ENCODE data around the gene FSTL4. TPM values are rescaled to one million over a fixed set of nuclear protein-coding genes. Genes with fewer than 3 reads are reported as not detected.
A peak's percentile ranks its signal among the peaks of the same experiment; 100 is the strongest.

Gene FSTL4
- polyA plus RNA-seq, 4 donors = 0.25 to 1.5 TPM; not detected in 2

DNA sequence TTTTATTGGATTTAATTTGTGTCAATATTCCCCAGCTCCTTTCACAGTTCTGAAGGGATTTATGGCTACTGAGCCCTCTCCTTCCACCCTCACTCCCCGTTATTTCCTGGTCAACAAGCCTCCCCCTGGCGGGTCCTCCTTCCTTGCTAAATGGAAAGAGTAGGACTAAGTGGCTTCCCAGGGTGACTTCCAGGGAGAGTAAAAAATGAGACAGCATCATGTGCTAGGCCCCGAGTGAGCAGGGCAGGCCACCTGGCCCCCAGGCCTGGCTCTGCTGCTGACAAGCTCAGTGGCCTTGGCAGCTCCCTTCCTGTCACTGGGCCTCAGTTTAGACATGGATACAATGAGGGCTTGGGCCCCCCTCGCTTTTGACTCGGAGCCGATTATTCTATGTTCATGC, 359.3 kb downstream of the FSTL4 start:
- no peaks in the 10 kb centered on the region for H3K9me3 ChIP-seq (ENCODE audit: control insufficient read depth in 2 of 2, insufficient read depth in 1 of 2, low read depth in 1 of 2, low read length in 1 of 2)
- WGBS, 3 donors = 88 to 92% (median 90%) methylated on average over 6 of the region's 6 CpGs
- H3K27me3 ChIP-seq (ENCODE audit: control insufficient read depth in 3 of 3, insufficient read depth in 3 of 3, low read length in 3 of 3) = no peaks in the 10 kb centered on the region
- H3K36me3 ChIP-seq (ENCODE audit: control insufficient read depth in 3 of 3, insufficient read depth in 2 of 3, low read depth in 1 of 3, low read length in 3 of 3) = no peaks in the 10 kb centered on the region
- peak overlapping the region in 1 of 3 donors; percentile 9 for H3K27ac ChIP-seq (ENCODE audit: low read depth in 1 of 3, low read length in 2 of 3)
- DNase-seq (no peak), FAIRE-seq (no peak)
- H3K4me1 ChIP-seq (ENCODE audit: control insufficient read depth in 3 of 3, insufficient read depth in 2 of 3, low read depth in 1 of 3, low read length in 2 of 3) = peaks cover 0 to 48% (median 0%) of the 10 kb centered on the region in 3 donors
- no peak overlapping the region for H3K4me3 ChIP-seq (ENCODE audit: low read depth in 1 of 3, low read length in 3 of 3)

DNA sequence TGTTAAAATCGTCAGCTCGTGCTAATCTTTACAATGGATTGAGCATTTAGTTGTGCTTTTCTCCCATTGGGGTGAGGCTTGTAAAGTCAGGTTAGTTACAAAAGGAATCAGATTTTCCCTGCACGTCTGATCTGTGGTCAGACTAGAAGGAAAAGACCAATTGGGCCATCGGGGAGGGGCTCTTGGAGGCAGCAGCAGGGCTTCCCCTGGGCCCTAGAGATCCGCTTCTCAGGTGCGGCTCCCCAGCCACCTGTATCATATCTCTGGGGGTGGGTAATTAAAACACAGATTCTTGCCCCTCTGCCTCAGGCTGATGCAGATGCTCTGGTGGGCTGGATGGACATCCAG, 360.2 kb downstream of the FSTL4 start:
- 56 to 67% (median 67%) methylated on average over 6 of the region's 6 CpGs for WGBS, 3 donors
- Histone ChIP-seq H3K36me3 (ENCODE audit: control insufficient read depth in 3 of 3, insufficient read depth in 2 of 3, low read depth in 1 of 3, low read length in 3 of 3) (no peaks in the 10 kb centered on the region), H3K27me3 (ENCODE audit: control insufficient read depth in 3 of 3, insufficient read depth in 3 of 3, low read length in 3 of 3) (no peaks in the 10 kb centered on the region), H3K4me1 (ENCODE audit: control insufficient read depth in 3 of 3, insufficient read depth in 2 of 3, low read depth in 1 of 3, low read length in 2 of 3) (peaks cover 0 to 46% (median 0%) of the 10 kb centered on the region in 3 donors), H3K4me3 (ENCODE audit: low read depth in 1 of 3, low read length in 3 of 3) (no peak overlapping the region), H3K9me3 (ENCODE audit: control insufficient read depth in 2 of 2, insufficient read depth in 1 of 2, low read depth in 1 of 2, low read length in 1 of 2) (no peaks in the 10 kb centered on the region), H3K27ac (ENCODE audit: low read depth in 1 of 3, low read length in 2 of 3) (peak overlapping the region in 1 of 3 donors; percentile 85)
- DNase-seq = no peak
- no peak for FAIRE-seq

- H3K9me3 ChIP-seq (ENCODE audit: control insufficient read depth in 2 of 2, insufficient read depth in 1 of 2, low read depth in 1 of 2, low read length in 1 of 2) = no peaks in the 10 kb centered on the region
- no peaks in the 10 kb centered on the region for H3K36me3 ChIP-seq (ENCODE audit: control insufficient read depth in 3 of 3, insufficient read depth in 2 of 3, low read depth in 1 of 3, low read length in 3 of 3)
- no peaks in the 10 kb centered on the region for H3K27me3 ChIP-seq (ENCODE audit: control insufficient read depth in 3 of 3, insufficient read depth in 3 of 3, low read length in 3 of 3)
- WGBS, 3 donors = 44 to 67% (median 57%) methylated on average over 16 of the region's 16 CpGs
- FAIRE-seq (no peak), DNase-seq (peak; percentile 23 to 88)
- H3K4me1 ChIP-seq (ENCODE audit: control insufficient read depth in 3 of 3, insufficient read depth in 2 of 3, low read depth in 1 of 3, low read length in 2 of 3) = peaks cover 0 to 40% (median 0%) of the 10 kb centered on the region in 3 donors
- H3K27ac ChIP-seq (ENCODE audit: low read depth in 1 of 3, low read length in 2 of 3) = peak overlapping the region in 1 of 3 donors; percentile 85
- no peak overlapping the region for H3K4me3 ChIP-seq (ENCODE audit: low read depth in 1 of 3, low read length in 3 of 3)
These were observed 360.8 kb downstream of the FSTL4 start for GRCh38 chr5:133251296-133252132.

DNA sequence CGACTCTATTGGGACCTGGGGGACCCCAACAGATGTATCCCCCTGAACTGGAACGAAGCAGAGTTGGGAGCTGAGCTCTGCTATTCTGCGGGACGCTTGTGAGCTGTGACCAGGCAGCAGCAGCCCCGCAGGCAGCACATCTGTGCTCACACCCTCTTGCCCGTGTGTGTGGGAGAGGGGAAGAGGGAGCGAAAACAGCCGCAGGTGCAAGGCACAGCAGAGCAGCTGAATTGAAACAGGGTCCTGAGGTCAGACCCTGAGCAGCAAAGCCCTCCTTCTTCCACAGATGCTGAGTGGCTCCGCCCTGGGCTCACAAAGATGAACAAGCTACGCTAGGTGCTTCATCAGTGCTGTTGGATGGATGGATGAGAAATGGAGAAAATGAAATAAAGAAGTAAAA, 361.8 kb downstream of the FSTL4 start:
- Histone ChIP-seq H3K4me3 (ENCODE audit: low read depth in 1 of 3, low read length in 3 of 3) (no peak overlapping the region), H3K27me3 (ENCODE audit: control insufficient read depth in 3 of 3, insufficient read depth in 3 of 3, low read length in 3 of 3) (no peaks in the 10 kb centered on the region), H3K27ac (ENCODE audit: low read depth in 1 of 3, low read length in 2 of 3) (peak overlapping the region in 1 of 3 donors; percentile 85), H3K4me1 (ENCODE audit: control insufficient read depth in 3 of 3, insufficient read depth in 2 of 3, low read depth in 1 of 3, low read length in 2 of 3) (peaks cover 0 to 39% (median 0%) of the 10 kb centered on the region in 3 donors), H3K36me3 (ENCODE audit: control insufficient read depth in 3 of 3, insufficient read depth in 2 of 3, low read depth in 1 of 3, low read length in 3 of 3) (no peaks in the 10 kb centered on the region), H3K9me3 (ENCODE audit: control insufficient read depth in 2 of 2, insufficient read depth in 1 of 2, low read depth in 1 of 2, low read length in 1 of 2) (no peaks in the 10 kb centered on the region)
- DNase-seq = no peak
- no peak for FAIRE-seq
- 85 to 87% (median 86%) methylated on average over 10 of the region's 10 CpGs for WGBS, 3 donors

GRCh38 chr5:133249593-133249992, 362.7 kb downstream of the FSTL4 start:
- peak in 1 of 2 donors; percentile 69 for DNase-seq
- no peaks in the 10 kb centered on the region for H3K36me3 ChIP-seq (ENCODE audit: control insufficient read depth in 3 of 3, insufficient read depth in 2 of 3, low read depth in 1 of 3, low read length in 3 of 3)
- H3K9me3 ChIP-seq (ENCODE audit: control insufficient read depth in 2 of 2, insufficient read depth in 1 of 2, low read depth in 1 of 2, low read length in 1 of 2) = no peaks in the 10 kb centered on the region
- no peaks in the 10 kb centered on the region for H3K27me3 ChIP-seq (ENCODE audit: control insufficient read depth in 3 of 3, insufficient read depth in 3 of 3, low read length in 3 of 3)
- no peak overlapping the region for H3K4me3 ChIP-seq (ENCODE audit: low read depth in 1 of 3, low read length in 3 of 3)
- WGBS, 3 donors = 71 to 78% (median 72%) methylated on average over 6 of the region's 6 CpGs
- FAIRE-seq = no peak
- peaks cover 0 to 39% (median 0%) of the 10 kb centered on the region in 3 donors for H3K4me1 ChIP-seq (ENCODE audit: control insufficient read depth in 3 of 3, insufficient read depth in 2 of 3, low read depth in 1 of 3, low read length in 2 of 3)
- peak overlapping the region in 1 of 3 donors; percentile 58 for H3K27ac ChIP-seq (ENCODE audit: low read depth in 1 of 3, low read length in 2 of 3)

GRCh38 chr5:133247881-133248624, 364.3 kb downstream of the FSTL4 start:
- no peak for FAIRE-seq
- H3K9me3 ChIP-seq (ENCODE audit: control insufficient read depth in 2 of 2, insufficient read depth in 1 of 2, low read depth in 1 of 2, low read length in 1 of 2) = no peaks in the 10 kb centered on the region
- H3K4me1 ChIP-seq (ENCODE audit: control insufficient read depth in 3 of 3, insufficient read depth in 2 of 3, low read depth in 1 of 3, low read length in 2 of 3) = peaks cover 0 to 47% (median 0%) of the 10 kb centered on the region in 3 donors
- no peaks in the 10 kb centered on the region for H3K27me3 ChIP-seq (ENCODE audit: control insufficient read depth in 3 of 3, insufficient read depth in 3 of 3, low read length in 3 of 3)
- DNase-seq = peak in 1 of 2 donors; percentile 25
- no peaks in the 10 kb centered on the region for H3K36me3 ChIP-seq (ENCODE audit: control insufficient read depth in 3 of 3, insufficient read depth in 2 of 3, low read depth in 1 of 3, low read length in 3 of 3)
- WGBS, 3 donors = 74 to 88% (median 84%) methylated on average over 5 of the region's 5 CpGs
- H3K27ac ChIP-seq (ENCODE audit: low read depth in 1 of 3, low read length in 2 of 3) = no peak overlapping the region
- no peak overlapping the region for H3K4me3 ChIP-seq (ENCODE audit: low read depth in 1 of 3, low read length in 3 of 3)

DNA sequence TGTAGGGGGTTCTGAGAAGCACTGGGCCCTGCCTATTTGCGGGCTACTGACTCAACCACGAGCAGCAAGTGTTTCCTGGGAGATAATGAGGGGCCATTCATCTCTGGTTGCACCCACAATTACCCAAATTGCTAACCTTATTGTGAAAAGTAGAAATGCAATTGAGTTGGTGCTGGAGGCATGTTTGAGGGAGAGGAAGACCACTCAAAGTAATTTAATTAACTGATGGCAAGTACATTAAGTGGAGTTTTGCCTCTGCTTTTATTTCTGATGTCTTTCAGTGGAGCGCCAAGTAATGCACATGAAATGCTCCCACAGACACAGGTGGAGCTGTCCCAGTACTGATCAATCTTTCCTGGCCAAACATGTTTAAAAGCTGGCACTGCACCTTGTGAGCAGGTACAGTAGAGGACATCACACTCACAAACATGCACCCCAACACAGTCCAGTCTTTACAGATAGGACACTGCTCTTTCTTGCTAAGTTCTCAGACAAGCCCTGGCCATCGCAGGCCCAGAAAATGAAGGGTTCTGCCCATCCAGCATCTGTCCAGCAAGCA, 365.1 kb downstream of the FSTL4 start:
- 81 to 87% (median 85%) methylated on average over 4 of the region's 4 CpGs for WGBS, 3 donors
- no peak overlapping the region for H3K4me3 ChIP-seq (ENCODE audit: low read depth in 1 of 3, low read length in 3 of 3)
- H3K27me3 ChIP-seq (ENCODE audit: control insufficient read depth in 3 of 3, insufficient read depth in 3 of 3, low read length in 3 of 3) = no peaks in the 10 kb centered on the region
- FAIRE-seq (no peak), DNase-seq (no peak)
- no peaks in the 10 kb centered on the region for H3K9me3 ChIP-seq (ENCODE audit: control insufficient read depth in 2 of 2, insufficient read depth in 1 of 2, low read depth in 1 of 2, low read length in 1 of 2)
- no peak overlapping the region for H3K27ac ChIP-seq (ENCODE audit: low read depth in 1 of 3, low read length in 2 of 3)
- H3K4me1 ChIP-seq (ENCODE audit: control insufficient read depth in 3 of 3, insufficient read depth in 2 of 3, low read depth in 1 of 3, low read length in 2 of 3) = peaks cover 0 to 41% (median 0%) of the 10 kb centered on the region in 3 donors
- no peaks in the 10 kb centered on the region for H3K36me3 ChIP-seq (ENCODE audit: control insufficient read depth in 3 of 3, insufficient read depth in 2 of 3, low read depth in 1 of 3, low read length in 3 of 3)

DNA sequence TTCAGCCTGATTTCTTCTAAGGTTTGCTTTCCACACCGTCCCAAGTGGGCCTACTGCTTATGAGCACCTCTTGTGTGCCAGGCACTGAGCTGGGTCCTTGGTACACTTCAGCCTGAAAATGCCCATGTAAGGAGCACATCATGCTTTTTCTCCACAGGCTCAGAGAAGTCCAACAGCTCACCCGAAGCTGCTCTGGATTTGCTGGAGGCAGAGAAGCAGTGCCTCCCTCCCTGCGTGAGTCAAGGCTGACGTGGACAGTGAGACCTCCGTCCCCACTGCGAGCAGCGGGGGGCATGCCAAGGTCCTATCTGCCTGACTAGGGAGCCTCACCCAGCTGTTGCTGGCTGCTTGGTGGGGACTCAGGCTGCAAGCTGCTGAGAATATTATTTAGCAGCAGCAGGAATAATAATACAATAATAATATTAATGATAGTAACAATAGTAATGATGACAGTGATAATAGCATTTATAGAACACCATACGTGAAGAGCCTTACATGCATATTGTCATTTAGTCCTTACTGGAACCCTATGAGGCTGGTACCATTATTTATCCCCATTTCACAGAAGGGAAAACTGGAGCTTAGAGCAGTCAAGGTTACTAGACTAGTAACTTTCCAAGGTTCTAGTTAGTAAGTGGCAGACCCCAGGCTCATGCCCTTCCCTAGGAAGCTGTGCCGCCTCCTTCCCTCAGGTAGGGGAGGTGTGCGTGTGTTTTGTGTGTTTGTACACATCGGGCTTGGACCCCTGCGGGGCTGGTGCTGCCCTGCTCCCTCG, 365.8 kb downstream of the FSTL4 start:
- Histone ChIP-seq H3K36me3 (ENCODE audit: control insufficient read depth in 3 of 3, insufficient read depth in 2 of 3, low read depth in 1 of 3, low read length in 3 of 3) (no peaks in the 10 kb centered on the region), H3K27ac (ENCODE audit: low read depth in 1 of 3, low read length in 2 of 3) (no peak overlapping the region), H3K27me3 (ENCODE audit: control insufficient read depth in 3 of 3, insufficient read depth in 3 of 3, low read length in 3 of 3) (no peaks in the 10 kb centered on the region), H3K9me3 (ENCODE audit: control insufficient read depth in 2 of 2, insufficient read depth in 1 of 2, low read depth in 1 of 2, low read length in 1 of 2) (no peaks in the 10 kb centered on the region), H3K4me1 (ENCODE audit: control insufficient read depth in 3 of 3, insufficient read depth in 2 of 3, low read depth in 1 of 3, low read length in 2 of 3) (peaks cover 0 to 36% (median 0%) of the 10 kb centered on the region in 3 donors), H3K4me3 (ENCODE audit: low read depth in 1 of 3, low read length in 3 of 3) (no peak overlapping the region)
- 88 to 91% (median 89%) methylated on average over 13 of the region's 13 CpGs for WGBS, 3 donors
- DNase-seq (no peak), FAIRE-seq (no peak)

Measured in small intestine (tissue), 7 donors.